H1 (cell line): ENCODE data around the gene CKAP4.

Experiments used
- ATF3 ChIP-seq: IDR thresholded peaks from 2 replicates; pipeline ENCODE4 v1.6.1; 2011; ENCODE audit warnings: low read depth, mild to moderate bottlenecking, low read length; ENCODE audit not compliant: insufficient read depth
- CBX5 ChIP-seq: fragments of 300-800, 300-1000 bp; sonication (generic); IDR thresholded peaks from 2 replicates; pipeline ENCODE4 v1.7.1; 2016; ENCODE audit warnings: antibody characterized with exemption, low read length, low read depth
- CEBPB ChIP-seq: IDR thresholded peaks from 2 replicates; pipeline ENCODE4 v1.6.1; 2012; ENCODE audit warnings: low read depth, low read length
- CHD7 ChIP-seq: fragments of 300-600 bp; sonication (generic); IDR thresholded peaks from 2 replicates; pipeline ENCODE4 v1.7.1; 2012; ENCODE audit warnings: low read length, moderate library complexity, mild to moderate bottlenecking, inconsistent platforms; ENCODE audit not compliant: insufficient replicate concordance
- CTCF ChIP-seq, 3 experiments: IDR thresholded peaks; 1 replicate in 2 of 3; 2 replicates in 1 of 3; pipeline versions ENCODE4 v1.5.1 to v1.6.1; 2011; ENCODE audit warnings: low read length in 3 of 3, mild to moderate bottlenecking in 3 of 3, inconsistent platforms in 2 of 3, low read depth in 1 of 3, moderate library complexity in 1 of 3; ENCODE audit not compliant: insufficient read depth in 1 of 3; ENCODE audit errors: control extremely low read depth in 1 of 3
- EP300 ChIP-seq, 2 experiments: IDR thresholded peaks; 1 replicate in 1 of 2; 2 replicates in 1 of 2; pipeline ENCODE4 v1.6.1; 2011 to 2012; ENCODE audit warnings: low read depth in 2 of 2, low read length in 2 of 2, mild to moderate bottlenecking in 2 of 2, borderline replicate concordance in 1 of 2, inconsistent platforms in 1 of 2, moderate library complexity in 1 of 2
- GABPA ChIP-seq: IDR thresholded peaks from 2 replicates; pipeline ENCODE4 v1.6.1; 2011; ENCODE audit warnings: mild to moderate bottlenecking, low read length, moderate library complexity, borderline replicate concordance; ENCODE audit not compliant: insufficient read depth
- GTF2F1 ChIP-seq: IDR thresholded peaks from 2 replicates; pipeline ENCODE4 v1.6.1; 2012; ENCODE audit warnings: low read depth, low read length, improper control_type of control experiment, borderline replicate concordance
- KDM1A ChIP-seq: fragments of 200-600, 300-600 bp; sonication (generic); IDR thresholded peaks from 2 replicates; pipeline ENCODE4 v1.7.1; 2016; ENCODE audit warnings: mild to moderate bottlenecking, low read length, borderline replicate concordance
- POLR2A ChIP-seq, 2 experiments: IDR thresholded peaks; 1 replicate in 1 of 2; 2 replicates in 1 of 2; pipeline ENCODE4 v1.6.1; 2011; ENCODE audit warnings: low read depth in 2 of 2, low read length in 2 of 2, mild to moderate bottlenecking in 2 of 2; ENCODE audit errors: control extremely low read depth in 1 of 2
- POLR2AphosphoS5 ChIP-seq: IDR thresholded peaks from 2 replicates; pipeline ENCODE4 v1.6.1; 2011; ENCODE audit warnings: low read depth, low read length
- SIN3A ChIP-seq, 2 experiments: IDR thresholded peaks in 1 of 2; conservative IDR thresholded peaks in 1 of 2; 2 replicates each; pipeline ENCODE4 v1.6.1; 2011 to 2012; ENCODE audit warnings: low read length in 2 of 2, improper control_type of control experiment in 1 of 2, low read depth in 1 of 2, mild to moderate bottlenecking in 1 of 2
- TBP ChIP-seq: IDR thresholded peaks from 2 replicates; pipeline ENCODE4 v1.6.1; 2011; ENCODE audit warnings: low read depth, low read length, improper control_type of control experiment
- TCF12 ChIP-seq: IDR thresholded peaks from 2 replicates; pipeline ENCODE4 v1.6.1; 2011; ENCODE audit warnings: low read depth, mild to moderate bottlenecking, low read length

GRCh38 chr12:106249411-106250135, 1.8 kb upstream of the CKAP4 start:
- no peak for TF ChIP-seq CTCF (IDR thresholded peaks at IDR 0.05; ENCODE audit: control extremely low read depth in 1 of 3, insufficient read depth in 1 of 3, low read depth in 1 of 3, low read length in 3 of 3)
- no peak for TF ChIP-seq POLR2A (IDR thresholded peaks at IDR 0.05; ENCODE audit: control extremely low read depth in 1 of 2, low read depth in 2 of 2, low read length in 2 of 2)
- TF ChIP-seq CBX5 = no peak
- no peak for TF ChIP-seq TCF12
- no peak for TF ChIP-seq SIN3A (conservative IDR thresholded peaks at IDR 0.05 in 1 of 2, IDR thresholded peaks at IDR 0.05 in 1 of 2; ENCODE audit: low read depth in 1 of 2, low read length in 2 of 2)
- no peak for TF ChIP-seq EP300 (IDR thresholded peaks at IDR 0.05; ENCODE audit: borderline replicate concordance in 1 of 2, low read depth in 2 of 2, low read length in 2 of 2)
- no peak for TF ChIP-seq CHD7
- no peak for TF ChIP-seq ATF3
- no peak for TF ChIP-seq GABPA
- no peak for TF ChIP-seq TBP
- TF ChIP-seq POLR2AphosphoS5 = no peak
- no peak for TF ChIP-seq GTF2F1
- TF ChIP-seq CEBPB = no peak
- TF ChIP-seq KDM1A = no peak
